ENCODE data around the gene TP53BP1. TPM values are rescaled to one million over a fixed set of nuclear protein-coding genes. Genes with fewer than 3 reads are reported as not detected.

Gene TP53BP1
- total and polyA plus RNA-seq, 2 experiments from 2014 or later = 16.6 to 46.8 TPM

GRCh38 chr15:43383070-43383469 is 109.9 kb downstream of the TP53BP1 start:
- no peak overlapping the region for H3K4me3 ChIP-seq
- no peaks in the 10 kb centered on the region for H4K20me1 ChIP-seq (ENCODE audit: insufficient read depth, poor library complexity, severe bottlenecking)
- no peaks in the 10 kb centered on the region for H3K79me2 ChIP-seq
- H3K27ac ChIP-seq = no peak overlapping the region
- DNase-seq (ENCODE audit: low spot score) = no peak
- H3K4me1 ChIP-seq (ENCODE audit: insufficient read depth) = no peaks in the 10 kb centered on the region
- no peak overlapping the region for H3K4me2 ChIP-seq
- no peak for TF ChIP-seq CTCF (IDR thresholded peaks at IDR 0.05; ENCODE audit: poor library complexity)
- TF ChIP-seq EZH2 (IDR thresholded peaks at IDR 0.05; ENCODE audit: borderline replicate concordance) = no peak
- no peak for TF ChIP-seq EZH2phosphoT487 (IDR thresholded peaks at IDR 0.05; ENCODE audit: low read depth, severe bottlenecking, unreplicated experiment)
- H2AFZ ChIP-seq = no peak overlapping the region
- no peaks in the 10 kb centered on the region for H3K9me2 ChIP-seq (replicated peaks; ENCODE audit: insufficient read depth)
- H3K36me3 ChIP-seq (replicated peaks; ENCODE audit: insufficient read depth, low read depth) = no peaks in the 10 kb centered on the region
- 86% methylated on average over 2 of the region's 2 CpGs for WGBS (ENCODE audit: low lambda C conversion rate, missing lambda C conversion rate)
- no peaks in the 10 kb centered on the region for H3K27me3 ChIP-seq
- H3K9me3 ChIP-seq (ENCODE audit: low read depth) = no peaks in the 10 kb centered on the region

- DNase-seq (ENCODE audit: low spot score) = no peak
- no peak overlapping the region for H3K4me3 ChIP-seq
- H3K9me3 ChIP-seq (ENCODE audit: low read depth) = no peaks in the 10 kb centered on the region
- no peak overlapping the region for H3K4me2 ChIP-seq
- no peaks in the 10 kb centered on the region for H3K4me1 ChIP-seq (ENCODE audit: insufficient read depth)
- TF ChIP-seq CTCF (IDR thresholded peaks at IDR 0.05; ENCODE audit: poor library complexity) = no peak
- H2AFZ ChIP-seq = no peak overlapping the region
- no peak overlapping the region for H3K27ac ChIP-seq
- H3K27me3 ChIP-seq = no peaks in the 10 kb centered on the region
- H3K9me2 ChIP-seq (replicated peaks; ENCODE audit: insufficient read depth) = no peaks in the 10 kb centered on the region
- H4K20me1 ChIP-seq (ENCODE audit: insufficient read depth, poor library complexity, severe bottlenecking) = no peaks in the 10 kb centered on the region
- H3K36me3 ChIP-seq (replicated peaks; ENCODE audit: insufficient read depth, low read depth) = no peaks in the 10 kb centered on the region
- H3K79me2 ChIP-seq = no peaks in the 10 kb centered on the region
- 83% methylated on average over 4 of the region's 4 CpGs for WGBS (ENCODE audit: low lambda C conversion rate, missing lambda C conversion rate)
Measured at GRCh38 chr15:43382310-43382709, 110.6 kb downstream of the TP53BP1 start.

GRCh38 chr15:43378601-43379000 is 114.4 kb downstream of the TP53BP1 start:
- Histone ChIP-seq H3K9me3 (ENCODE audit: low read depth) (no peaks in the 10 kb centered on the region), H3K4me1 (ENCODE audit: insufficient read depth) (no peaks in the 10 kb centered on the region), H4K20me1 (ENCODE audit: insufficient read depth, poor library complexity, severe bottlenecking) (no peaks in the 10 kb centered on the region), H2AFZ (no peak overlapping the region), H3K36me3 (replicated peaks; ENCODE audit: insufficient read depth, low read depth) (no peaks in the 10 kb centered on the region), H3K4me2 (no peak overlapping the region), H3K9me2 (replicated peaks; ENCODE audit: insufficient read depth) (no peaks in the 10 kb centered on the region), H3K27ac (no peak overlapping the region), H3K79me2 (peaks cover 12% of the 10 kb centered on the region), H3K27me3 (no peaks in the 10 kb centered on the region), H3K4me3 (no peak overlapping the region)
- no peak for DNase-seq (ENCODE audit: low spot score)
- TF ChIP-seq CTCF (IDR thresholded peaks at IDR 0.05; ENCODE audit: poor library complexity) (no peak), EZH2 (IDR thresholded peaks at IDR 0.05; ENCODE audit: borderline replicate concordance) (no peak), EZH2phosphoT487 (IDR thresholded peaks at IDR 0.05; ENCODE audit: low read depth, severe bottlenecking, unreplicated experiment) (no peak)

- H3K9me2 ChIP-seq (replicated peaks; ENCODE audit: insufficient read depth) = no peaks in the 10 kb centered on the region
Measured at GRCh38 chr15:43376017-43376705, 116.8 kb downstream of the TP53BP1 start.

More at GRCh38 chr15:43376017-43376705, 116.8 kb downstream of the TP53BP1 start:
- peaks cover 34% of the 10 kb centered on the region for H3K79me2 ChIP-seq
- no peaks in the 10 kb centered on the region for H3K27me3 ChIP-seq
- H4K20me1 ChIP-seq (ENCODE audit: insufficient read depth, poor library complexity, severe bottlenecking) = no peaks in the 10 kb centered on the region
- TF ChIP-seq EZH2 (IDR thresholded peaks at IDR 0.05; ENCODE audit: borderline replicate concordance) (no peak), CTCF (IDR thresholded peaks at IDR 0.05; ENCODE audit: poor library complexity) (peak; percentile 58)
- H3K4me2 ChIP-seq = no peak overlapping the region
- H3K9me3 ChIP-seq (ENCODE audit: low read depth) = no peaks in the 10 kb centered on the region
- WGBS (ENCODE audit: low lambda C conversion rate, missing lambda C conversion rate) = 83% methylated on average over 13 of the region's 13 CpGs
- H3K4me3 ChIP-seq = no peak overlapping the region
- no peaks in the 10 kb centered on the region for H3K36me3 ChIP-seq (replicated peaks; ENCODE audit: insufficient read depth, low read depth)
- H2AFZ ChIP-seq = no peak overlapping the region
- H3K4me1 ChIP-seq (ENCODE audit: insufficient read depth) = peaks cover 7% of the 10 kb centered on the region
- no peak overlapping the region for H3K27ac ChIP-seq
- DNase-seq (ENCODE audit: low spot score) = peak; percentile 52
